IMR-90 (cell line): ENCODE results near the gene CPHXL2. TPM values are rescaled to one million over a fixed set of nuclear protein-coding genes. Genes with fewer than 3 reads are reported as not detected.

Experiments
- ATAC-seq: fragments of 200-7000 bp; cut with Tn5 transposase; 2 replicates; pipeline ENCODE4 v1.9.1; 2020; ENCODE audit warnings: low read depth, mild to moderate bottlenecking, moderate library complexity
- BruUV-seq: library from RNA; stranded (reverse); fragments of 400-500 nt; replicated peaks from 2 replicates; lab custom pipeline; 2021; lab: Mats Ljungman, UMichigan
- CTCF ChIA-PET: fragments of 300-600 bp; formaldehyde crosslinking; extraction: SDS; loops from one replicate; lab custom pipeline; 2021; ENCODE audit warnings: antibody characterized with exemption; lab: Yijun Ruan, JAX
- POLR2A ChIA-PET: fragments of 300-600 bp; sonication (Branson Sonifier 250); formaldehyde crosslinking; loops from one replicate; lab custom pipeline; 2022; ENCODE audit warnings: antibody characterized with exemption; ENCODE audit not compliant: unreplicated experiment; lab: Charles Lee
- DNase-seq: peaks from one replicate; pipeline ENCODE4 v3.0.0; 2013
- H2AFZ ChIP-seq: replicated peaks from 2 replicates; pipeline ENCODE3; 2013; ENCODE audit warnings: low read length, mild to moderate bottlenecking; ENCODE audit not compliant: poor library complexity
- H2AK5ac ChIP-seq: 2 replicates; pipeline ENCODE4 v1.6.1; 2013; ENCODE audit warnings: low read depth, low read length, inconsistent platforms
- H2AK9ac ChIP-seq: replicated peaks from 2 replicates; pipeline ENCODE3; 2013; ENCODE audit warnings: mild to moderate bottlenecking, low read depth, low read length, moderate library complexity; ENCODE audit not compliant: poor library complexity
- H2BK120ac ChIP-seq: 2 replicates; pipeline ENCODE4 v1.6.1; 2013; ENCODE audit warnings: low read depth, low read length, inconsistent platforms
- H2BK15ac ChIP-seq: 3 replicates; pipeline ENCODE4 v1.6.1; 2013; ENCODE audit warnings: low read depth, low read length, inconsistent platforms
- H2BK20ac ChIP-seq: 2 replicates; pipeline ENCODE4 v1.6.1; 2013; ENCODE audit warnings: low read depth, mild to moderate bottlenecking, inconsistent platforms, low read length, moderate library complexity
- H2BK5ac ChIP-seq: 2 replicates; pipeline ENCODE4 v1.6.1; 2013; ENCODE audit warnings: mild to moderate bottlenecking, low read depth, low read length, inconsistent platforms; ENCODE audit not compliant: poor library complexity, severe bottlenecking
- H3K14ac ChIP-seq: replicated peaks from 2 replicates; pipeline ENCODE4 v1.6.1; 2013; ENCODE audit warnings: low read depth, low read length, inconsistent platforms
- H3K18ac ChIP-seq: 2 replicates; pipeline ENCODE4 v1.6.1; 2013; ENCODE audit warnings: low read depth, low read length, control low read depth
- H3K23ac ChIP-seq: 2 replicates; pipeline ENCODE4 v1.6.1; 2013; ENCODE audit warnings: low read depth, low read length, inconsistent platforms
- H3K27ac ChIP-seq: 2 replicates; pipeline ENCODE4 v1.5.1; 2013; ENCODE audit warnings: mild to moderate bottlenecking, control low read depth, low read length; ENCODE audit not compliant: insufficient read depth
- H3K27me3 ChIP-seq: 2 replicates; pipeline ENCODE4 v1.6.1; 2013; ENCODE audit warnings: low read length; ENCODE audit not compliant: control insufficient read depth, insufficient read depth
- H3K36me3 ChIP-seq: 2 replicates; pipeline ENCODE4 v1.6.1; 2013; ENCODE audit warnings: low read length, mixed read lengths; ENCODE audit not compliant: control insufficient read depth, insufficient read depth
- H3K4ac ChIP-seq: 2 replicates; pipeline ENCODE4 v1.6.1; 2013; ENCODE audit warnings: low read depth, low read length, inconsistent platforms
- H3K4me1 ChIP-seq: 2 replicates; pipeline ENCODE4 v1.6.1; 2013; ENCODE audit warnings: low read length, mixed read lengths; ENCODE audit not compliant: control insufficient read depth, insufficient read depth
- H3K4me2 ChIP-seq: 2 replicates; pipeline ENCODE4 v1.6.1; 2013; ENCODE audit warnings: low read depth, mild to moderate bottlenecking, control low read depth, low read length, moderate library complexity
- H3K4me3 ChIP-seq: 2 replicates; pipeline ENCODE4 v1.5.1; 2013; ENCODE audit warnings: low read depth, mild to moderate bottlenecking, control low read depth, low read length, moderate library complexity; ENCODE audit not compliant: insufficient read depth
- H3K56ac ChIP-seq: 2 replicates; pipeline ENCODE4 v1.6.1; 2013; ENCODE audit warnings: low read length, inconsistent platforms; ENCODE audit not compliant: insufficient read depth; ENCODE audit errors: extremely low read depth
- H3K79me1 ChIP-seq, 2 experiments: 2 replicates each; pipeline ENCODE4 v1.6.1; 2013; ENCODE audit warnings: low read length in 2 of 2, inconsistent platforms in 1 of 2, low read depth in 1 of 2
- H3K9ac ChIP-seq: 2 replicates; pipeline ENCODE4 v1.6.1; 2013; ENCODE audit warnings: low read depth, low read length, control low read depth
- H3K9me1 ChIP-seq: 2 replicates; pipeline ENCODE4 v1.6.1; 2013; ENCODE audit warnings: low read length, inconsistent platforms; ENCODE audit not compliant: insufficient read depth
- H3K9me3 ChIP-seq: 2 replicates; pipeline ENCODE4 v1.6.1; 2013; ENCODE audit warnings: low read length; ENCODE audit not compliant: control insufficient read depth, insufficient read depth
- H4K20me1 ChIP-seq: 2 replicates; pipeline ENCODE4 v1.6.1; 2013; ENCODE audit warnings: low read length, inconsistent platforms; ENCODE audit not compliant: insufficient read depth
- H4K5ac ChIP-seq: 2 replicates; pipeline ENCODE4 v1.6.1; 2013; ENCODE audit warnings: mild to moderate bottlenecking, low read depth, low read length, control low read depth
- H4K8ac ChIP-seq, 2 experiments: 2 replicates each; pipeline ENCODE4 v1.6.1; 2013; ENCODE audit warnings: low read depth in 2 of 2, low read length in 2 of 2, control low read depth in 1 of 2, inconsistent platforms in 1 of 2
- H4K91ac ChIP-seq: 2 replicates; pipeline ENCODE4 v1.6.1; 2013; ENCODE audit warnings: low read depth, low read length, inconsistent platforms; ENCODE audit not compliant: insufficient read depth
- MAFK ChIP-seq: IDR thresholded peaks from 2 replicates; pipeline ENCODE4 v1.6.1; 2012; ENCODE audit warnings: low read depth, low read length, improper control_type of control experiment
- NFE2L2 ChIP-seq: fragments of 150-350 bp; IDR thresholded peaks from 2 replicates; pipeline ENCODE4 v1.6.1; 2016; ENCODE audit warnings: low read depth, mild to moderate bottlenecking, low read length
- WGBS, 2 experiments: methylation state at CpG; one replicate each; pipeline versions ENCODE4 v1.1.5 to v1.1.7; 2013; ENCODE audit warnings: missing lambda C conversion rate in 2 of 2; ENCODE audit not compliant: insufficient read length in 1 of 2; ENCODE audit errors: extremely low coverage in 2 of 2; 5-methylcytosine and 5-hydroxymethylcytosine counted together
- dilution Hi-C: fragments of 300-500 bp; cut with HindIII; formaldehyde crosslinking; loops from one replicate; pipeline ENCODE4 v1.14.3; 2018; ENCODE audit warnings: low sequenced_read_pairs; ENCODE audit not compliant: unreplicated experiment
- in situ Hi-C: fragments of 300-500 bp; cut with MboI; formaldehyde crosslinking; loops from 3 replicates; pipeline ENCODE4 v1.14.3; 2019; ENCODE audit warnings: low sequenced_read_pairs, inconsistent platforms, mixed read lengths
- intact Hi-C: fragments of 100-400 bp; cut with micrococcal nuclease; formaldehyde crosslinking; loops from 2 replicates; pipeline ENCODE4 v1.10.0; 2022
- polyA plus RNA-seq, 3 experiments: library from polyadenylated mRNA; depleted of rRNA; stranded (reverse); fragments of >200 nt; gene quantifications; 2 replicates each; pipeline ENCODE4 v1.2.3, GENCODE V29; 2012; ENCODE audit warnings: low replicate concordance in 1 of 3
- total RNA-seq: library from RNA; depleted of rRNA; stranded (reverse); fragments of >200 nt; gene quantifications from 2 replicates; pipeline ENCODE4 v1.2.3, GENCODE V29; 2012

The CPHXL2 gene
- total and polyA plus RNA-seq, 2 of the 4 experiments (the other 2 are of a cell fraction) = not detected

DNA sequence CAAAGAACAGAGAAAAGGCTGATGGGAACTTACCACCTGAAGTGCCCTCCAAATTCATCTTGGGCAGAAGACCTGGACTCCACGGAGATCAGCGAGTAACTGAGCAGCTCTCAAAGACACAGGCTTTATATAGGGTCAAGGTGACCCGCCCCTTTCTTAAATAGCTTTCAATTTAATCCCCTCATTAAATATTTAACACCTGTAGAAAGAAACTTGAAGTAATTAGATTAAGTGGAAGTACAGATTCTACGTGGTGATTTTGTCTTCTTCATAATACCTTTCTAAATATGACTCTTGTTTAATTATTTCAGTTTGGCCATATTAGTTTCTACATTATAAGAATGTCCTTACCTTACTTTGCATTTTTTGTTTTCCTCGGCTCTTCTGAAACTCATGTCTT is 24.6 kb upstream of the CPHXL2 start, which contains the start of gene DUXB:
Gene DUXB, minus strand, starts transcription at position 101 of the 400 bp plus-strand sequence. Its CDS starts 43 bp downstream, at position 58.
- no peak within 1 kb of the TSS for H2AK5ac ChIP-seq
- H4K5ac ChIP-seq = no peak within 1 kb of the TSS
- H3K9me1 ChIP-seq = no peaks in the 10 kb centered on the region
- BruUV-seq = no TSS peak
- H2AFZ ChIP-seq = no peak within 1 kb of the TSS
- no peak within 1 kb of the TSS for H2BK5ac ChIP-seq
- H3K23ac ChIP-seq = no peak within 1 kb of the TSS
- H2BK120ac ChIP-seq = no peak within 1 kb of the TSS
- H3K9ac ChIP-seq = no peak within 1 kb of the TSS
- H3K4me2 ChIP-seq = no peak within 1 kb of the TSS
- POLR2A ChIA-PET = no interaction called here
- no peak for DNase-seq
- H4K91ac ChIP-seq = no peak within 1 kb of the TSS
- no peaks in the 10 kb centered on the region for H3K27me3 ChIP-seq
- H3K4me3 ChIP-seq = no peak within 1 kb of the TSS
- no peak for ATAC-seq
- H2AK9ac ChIP-seq = no peak within 1 kb of the TSS
- H3K4me1 ChIP-seq = no peaks in the 10 kb centered on the region
- H3K9me3 ChIP-seq = no peaks in the 10 kb centered on the region
- H3K56ac ChIP-seq = no peak within 1 kb of the TSS
- H2BK15ac ChIP-seq = no peak within 1 kb of the TSS
- H3K79me1 ChIP-seq = no peaks in the 10 kb centered on the region
- H3K14ac ChIP-seq = no peak within 1 kb of the TSS
- H3K18ac ChIP-seq = no peak within 1 kb of the TSS
- no peak within 1 kb of the TSS for H3K4ac ChIP-seq
- in situ Hi-C loops (no loop called here), intact Hi-C loops (no loop called here), dilution Hi-C loops (no loop called here)
- H3K27ac ChIP-seq = no peak within 1 kb of the TSS
- no peaks in the 10 kb centered on the region for H4K20me1 ChIP-seq
- CTCF ChIA-PET = no interaction called here
- H4K8ac ChIP-seq = no peak within 1 kb of the TSS
- H2BK20ac ChIP-seq = no peak within 1 kb of the TSS
- 80% methylated on average over 1 of the region's 5 CpGs; no CpG with 5 or more reads in 1 of the 2 experiments for WGBS, 2 experiments
- no peaks in the 10 kb centered on the region for H3K36me3 ChIP-seq
- TF ChIP-seq NFE2L2 = no peak
- TF ChIP-seq MAFK = no peak
